Lower leg skin (tissue), 3 donors: ENCODE results near the gene GGA1.

Experiments
- CTCF ChIP-seq, 3 donors: fragments of 450-650 bp; IDR thresholded peaks; one replicate each; pipeline ENCODE4 v1.5.1; 2016; ENCODE audit warnings: antibody characterized with exemption in 3 of 3, mild to moderate bottlenecking in 3 of 3, moderate library complexity in 2 of 3
- POLR2A ChIP-seq, 2 donors: fragments of 450-650 bp; IDR thresholded peaks; one replicate each; pipeline ENCODE4 v1.6.1; 2016 to 2017; ENCODE audit warnings: antibody characterized with exemption in 2 of 2, mild to moderate bottlenecking in 1 of 2, moderate library complexity in 1 of 2

- TF ChIP-seq CTCF (IDR thresholded peaks at IDR 0.05) (no peak), POLR2A (IDR thresholded peaks at IDR 0.05) (no peak)
Observed at GRCh38 chr22:37669586-37669985, 61.0 kb downstream of the GGA1 start.
